ENCODE measurements around the gene ST3GAL3.

DNA sequence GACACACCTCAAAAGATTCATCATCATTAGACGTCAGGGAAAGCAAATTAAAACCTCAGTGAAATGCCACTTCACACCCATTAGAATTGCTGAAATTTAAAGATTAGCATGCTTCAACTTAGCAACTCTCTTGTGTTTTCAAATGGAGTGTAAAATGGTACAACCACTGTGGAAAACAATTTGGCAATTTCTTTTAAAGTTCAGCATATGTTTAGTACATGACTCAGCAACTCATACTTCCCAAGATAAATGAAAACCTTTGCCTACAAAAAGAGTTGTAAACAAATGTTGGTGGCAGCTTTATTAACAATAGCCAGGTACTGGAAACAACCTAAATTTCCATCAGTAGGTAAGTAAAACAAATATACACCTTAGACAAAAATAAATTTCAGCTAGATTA is 42.7 kb downstream of the ST3GAL3 start:
- TF ChIP-seq MYC (IDR thresholded peaks at IDR 0.05; ENCODE audit: low read depth, low read length) (no peak), CTCF (IDR thresholded peaks at IDR 0.05; ENCODE audit: extremely low read depth in 1 of 2, insufficient read depth in 1 of 2, low read depth in 1 of 2, low read length in 2 of 2) (no peak), POLR2A (IDR thresholded peaks at IDR 0.05; ENCODE audit: low read depth, low read length) (no peak), EZH2 (IDR thresholded peaks at IDR 0.05; ENCODE audit: borderline replicate concordance, low read depth, low read length, severe bottlenecking) (no peak), GATA2 (IDR thresholded peaks at IDR 0.05; ENCODE audit: insufficient read depth, insufficient read length, low read depth, low read length) (no peak), POLR2AphosphoS5 (IDR thresholded peaks at IDR 0.05; ENCODE audit: insufficient read depth, low read depth, low read length) (no peak)
- TF ChIP-seq, protein P1, sequence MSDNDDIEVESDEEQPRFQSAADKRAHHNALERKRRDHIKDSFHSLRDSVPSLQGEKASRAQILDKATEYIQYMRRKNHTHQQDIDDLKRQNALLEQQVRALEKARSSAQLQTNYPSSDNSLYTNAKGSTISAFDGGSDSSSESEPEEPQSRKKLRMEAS (IDR thresholded peaks at IDR 0.05; ENCODE audit: insufficient read depth, insufficient read length): no peak
